Measurements from ENCODE around the gene ZNF808. TPM values are rescaled to one million over a fixed set of nuclear protein-coding genes. Genes with fewer than 3 reads are reported as not detected.
"Not testable (repeated sequence)": the region's sequence is repeated elsewhere in the genome, so short reads cannot be mapped to it uniquely, and the experiment has no call there.

ZNF808 gene
- total RNA-seq, 4 donors from 2014 or later, result 23.7 to 40.9 (median 30.4) TPM

GRCh38 chr19:52554216-52554971, 26.9 kb downstream of the ZNF808 start:
- no peaks in the 10 kb centered on the region for H3K27me3 ChIP-seq
- H3K27ac ChIP-seq, result no peak overlapping the region
- intact Hi-C loops (cut with DNase I; ENCODE audit: low total_unique reads), result no loop called here
- no peak for DNase-seq
- no peak overlapping the region for H3K4me3 ChIP-seq
- H3K9me3 ChIP-seq, result no peaks in the 10 kb centered on the region
- H3K4me1 ChIP-seq, result no peaks in the 10 kb centered on the region
- TF ChIP-seq, protein P1, sequence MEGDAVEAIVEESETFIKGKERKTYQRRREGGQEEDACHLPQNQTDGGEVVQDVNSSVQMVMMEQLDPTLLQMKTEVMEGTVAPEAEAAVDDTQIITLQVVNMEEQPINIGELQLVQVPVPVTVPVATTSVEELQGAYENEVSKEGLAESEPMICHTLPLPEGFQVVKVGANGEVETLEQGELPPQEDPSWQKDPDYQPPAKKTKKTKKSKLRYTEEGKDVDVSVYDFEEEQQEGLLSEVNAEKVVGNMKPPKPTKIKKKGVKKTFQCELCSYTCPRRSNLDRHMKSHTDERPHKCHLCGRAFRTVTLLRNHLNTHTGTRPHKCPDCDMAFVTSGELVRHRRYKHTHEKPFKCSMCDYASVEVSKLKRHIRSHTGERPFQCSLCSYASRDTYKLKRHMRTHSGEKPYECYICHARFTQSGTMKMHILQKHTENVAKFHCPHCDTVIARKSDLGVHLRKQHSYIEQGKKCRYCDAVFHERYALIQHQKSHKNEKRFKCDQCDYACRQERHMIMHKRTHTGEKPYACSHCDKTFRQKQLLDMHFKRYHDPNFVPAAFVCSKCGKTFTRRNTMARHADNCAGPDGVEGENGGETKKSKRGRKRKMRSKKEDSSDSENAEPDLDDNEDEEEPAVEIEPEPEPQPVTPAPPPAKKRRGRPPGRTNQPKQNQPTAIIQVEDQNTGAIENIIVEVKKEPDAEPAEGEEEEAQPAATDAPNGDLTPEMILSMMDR (IDR thresholded peaks at IDR 0.05), result no peak
- no peak for TF ChIP-seq POLR2A (IDR thresholded peaks at IDR 0.05)
- H3K36me3 ChIP-seq, result no peaks in the 10 kb centered on the region

DNA sequence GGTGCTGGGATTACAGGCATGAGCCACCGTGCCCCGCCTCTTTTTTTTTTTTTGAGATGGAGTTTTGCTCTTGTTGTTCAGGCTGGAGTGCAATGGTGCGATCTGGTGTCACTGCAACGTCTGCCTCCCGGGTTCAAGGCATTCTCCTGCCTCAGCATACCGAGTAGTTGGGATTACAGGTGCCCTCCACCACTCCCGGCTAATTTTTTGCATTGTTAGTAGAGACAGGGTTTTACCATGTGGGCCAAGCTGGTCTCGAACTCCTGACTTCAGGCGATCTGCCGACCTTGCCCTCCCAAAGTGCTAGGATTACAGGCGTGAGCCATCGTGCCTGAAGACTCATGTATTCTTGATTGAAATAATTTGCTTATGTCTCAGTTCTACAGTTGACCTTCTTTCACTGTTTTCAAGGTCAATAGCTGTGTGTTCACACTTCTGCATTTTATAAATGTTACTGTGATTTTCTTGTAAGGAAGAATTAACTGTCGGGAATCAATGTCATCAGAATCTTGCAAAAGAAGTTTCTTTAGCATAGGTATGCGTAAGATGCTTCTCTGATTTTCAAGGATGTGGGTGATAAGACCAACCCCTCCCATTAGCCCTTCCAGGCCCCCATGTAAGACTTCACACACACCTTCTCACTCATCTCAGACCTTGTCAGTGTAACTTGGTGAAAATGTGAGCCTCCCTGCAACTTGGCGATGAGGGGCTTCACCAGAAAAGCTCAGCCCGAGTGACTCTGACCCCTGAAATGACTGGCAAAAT, 29.9 kb downstream of the ZNF808 start:
- TF ChIP-seq, protein P1 (IDR thresholded peaks at IDR 0.05), result no peak
- TF ChIP-seq POLR2A (IDR thresholded peaks at IDR 0.05), result no peak
- DNase-seq, result no peak
- no peaks in the 10 kb centered on the region for H3K36me3 ChIP-seq

DNA sequence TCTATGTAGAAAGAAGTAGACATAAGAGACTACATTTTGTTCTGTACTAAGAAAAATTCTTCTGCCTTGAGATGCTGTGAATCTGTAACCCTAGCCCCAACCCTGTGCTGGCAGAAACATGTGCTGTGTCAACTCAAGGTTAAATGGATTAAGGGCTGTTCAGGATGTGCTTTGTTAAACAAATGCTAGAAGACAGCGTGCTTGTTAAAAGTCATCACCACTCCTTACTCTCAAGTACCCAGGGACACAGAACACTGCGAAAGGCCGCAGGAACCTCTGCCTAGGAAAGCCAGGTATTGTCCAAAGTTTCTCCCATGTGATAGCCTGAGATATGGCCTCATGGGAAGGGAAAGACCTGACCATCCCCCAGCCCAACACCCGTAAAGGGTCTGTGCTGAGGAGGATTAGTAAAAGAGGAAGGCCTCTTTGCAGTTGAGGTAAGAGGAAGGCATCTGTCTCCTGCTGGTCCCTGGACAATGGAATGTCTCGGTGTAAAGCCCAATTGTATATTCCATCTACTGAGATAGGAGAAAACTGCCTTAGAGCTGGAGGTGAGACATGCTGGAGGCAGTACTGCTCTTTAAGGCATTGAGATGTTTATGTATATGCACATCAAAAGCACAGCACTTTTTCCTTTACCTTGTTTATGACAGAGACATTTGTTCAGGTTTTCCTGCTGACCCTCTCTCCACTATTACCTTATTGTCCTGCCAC, 31.4 kb downstream of the ZNF808 start:
- H3K4me1 ChIP-seq; DNase-seq; intact Hi-C loops (cut with DNase I; ENCODE audit: low total_unique reads); H3K27me3 ChIP-seq; H3K9me3 ChIP-seq; H3K36me3 ChIP-seq; H3K4me3 ChIP-seq; H3K27ac ChIP-seq: not testable (repeated sequence)

More for the DNA sequence above, 29.9 kb downstream of the ZNF808 start:
- H3K27me3 ChIP-seq, result no peaks in the 10 kb centered on the region
- H3K27ac ChIP-seq, result no peak overlapping the region
- no peak overlapping the region for H3K4me3 ChIP-seq
- no peaks in the 10 kb centered on the region for H3K4me1 ChIP-seq
- intact Hi-C loops (cut with DNase I; ENCODE audit: low total_unique reads), result no loop called here
- no peaks in the 10 kb centered on the region for H3K9me3 ChIP-seq

DNA sequence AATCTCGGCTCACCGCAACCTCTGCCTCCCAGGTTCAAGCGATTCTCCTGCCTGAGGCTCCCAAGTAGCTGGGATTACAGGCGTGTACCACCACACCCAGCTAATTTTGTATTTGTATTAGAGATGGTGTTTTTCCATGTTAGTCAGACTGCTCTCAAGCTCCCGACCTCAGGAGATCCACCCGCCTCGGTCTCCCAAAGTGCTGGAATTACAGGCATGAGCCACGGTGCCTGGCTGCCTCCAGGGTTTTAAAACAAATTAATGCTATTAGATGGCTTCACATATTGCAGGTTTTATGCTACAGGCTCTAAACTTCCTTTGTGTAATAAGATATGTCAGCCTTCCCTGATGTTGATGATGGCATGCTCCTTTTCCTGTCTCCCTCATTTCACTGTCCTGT, 34.1 kb downstream of the ZNF808 start:
- DNase-seq; H3K36me3 ChIP-seq; H3K27me3 ChIP-seq; H3K4me3 ChIP-seq; H3K27ac ChIP-seq; H3K4me1 ChIP-seq; intact Hi-C loops (cut with DNase I; ENCODE audit: low total_unique reads); H3K9me3 ChIP-seq: not testable (repeated sequence)

GRCh38 chr19:52566121-52566520, 38.7 kb downstream of the ZNF808 start:
- TF ChIP-seq POLR2A (IDR thresholded peaks at IDR 0.05), result no peak
- Histone ChIP-seq H3K9me3 (no peaks in the 10 kb centered on the region), H3K4me1 (no peaks in the 10 kb centered on the region), H3K27ac (no peak overlapping the region), H3K27me3 (no peaks in the 10 kb centered on the region), H3K36me3 (no peaks in the 10 kb centered on the region), H3K4me3 (no peak overlapping the region)
- intact Hi-C loops (cut with DNase I; ENCODE audit: low total_unique reads), result no loop called here
- DNase-seq, result no peak

DNA sequence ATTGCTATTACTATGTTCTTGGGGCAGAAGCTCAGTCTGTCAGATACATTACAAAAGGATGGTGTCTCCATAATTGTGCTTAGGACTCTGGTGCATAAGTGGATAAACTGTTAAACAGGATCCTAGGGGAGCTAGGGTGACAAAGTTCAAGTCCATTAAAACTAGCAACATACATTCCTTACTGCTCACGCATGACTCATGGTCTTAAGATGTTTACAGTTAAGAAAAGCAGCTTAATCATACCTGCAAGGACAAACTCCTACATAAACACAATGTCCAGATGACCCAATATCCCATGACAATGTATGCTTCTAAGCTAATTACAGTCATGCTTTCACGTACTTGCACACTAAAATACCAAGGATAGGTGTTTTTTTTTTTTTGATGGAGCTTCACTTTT, 39.1 kb downstream of the ZNF808 start:
- no peaks in the 10 kb centered on the region for H3K4me1 ChIP-seq
- H3K27me3 ChIP-seq, result no peaks in the 10 kb centered on the region
- DNase-seq, result no peak
- no peaks in the 10 kb centered on the region for H3K36me3 ChIP-seq
- H3K9me3 ChIP-seq, result no peaks in the 10 kb centered on the region
- TF ChIP-seq, protein P1 (IDR thresholded peaks at IDR 0.05), result no peak
- intact Hi-C loops (cut with DNase I; ENCODE audit: low total_unique reads), result no loop called here
- H3K27ac ChIP-seq, result no peak overlapping the region
- H3K4me3 ChIP-seq, result no peak overlapping the region
